ENCODE measurements around the gene TRMT112.

GRCh38 chr11:64296830-64297698 lies 20.3 kb downstream of the TRMT112 start:
- TF ChIP-seq, protein P1, sequence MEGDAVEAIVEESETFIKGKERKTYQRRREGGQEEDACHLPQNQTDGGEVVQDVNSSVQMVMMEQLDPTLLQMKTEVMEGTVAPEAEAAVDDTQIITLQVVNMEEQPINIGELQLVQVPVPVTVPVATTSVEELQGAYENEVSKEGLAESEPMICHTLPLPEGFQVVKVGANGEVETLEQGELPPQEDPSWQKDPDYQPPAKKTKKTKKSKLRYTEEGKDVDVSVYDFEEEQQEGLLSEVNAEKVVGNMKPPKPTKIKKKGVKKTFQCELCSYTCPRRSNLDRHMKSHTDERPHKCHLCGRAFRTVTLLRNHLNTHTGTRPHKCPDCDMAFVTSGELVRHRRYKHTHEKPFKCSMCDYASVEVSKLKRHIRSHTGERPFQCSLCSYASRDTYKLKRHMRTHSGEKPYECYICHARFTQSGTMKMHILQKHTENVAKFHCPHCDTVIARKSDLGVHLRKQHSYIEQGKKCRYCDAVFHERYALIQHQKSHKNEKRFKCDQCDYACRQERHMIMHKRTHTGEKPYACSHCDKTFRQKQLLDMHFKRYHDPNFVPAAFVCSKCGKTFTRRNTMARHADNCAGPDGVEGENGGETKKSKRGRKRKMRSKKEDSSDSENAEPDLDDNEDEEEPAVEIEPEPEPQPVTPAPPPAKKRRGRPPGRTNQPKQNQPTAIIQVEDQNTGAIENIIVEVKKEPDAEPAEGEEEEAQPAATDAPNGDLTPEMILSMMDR (IDR thresholded peaks at IDR 0.05): no peak
- no peak for TF ChIP-seq EP300 (IDR thresholded peaks at IDR 0.05)

Measured in upper lobe of left lung (tissue), 4 donors.